Measurements from ENCODE around the gene TMEM170B.

TMEM170B gene

DNA sequence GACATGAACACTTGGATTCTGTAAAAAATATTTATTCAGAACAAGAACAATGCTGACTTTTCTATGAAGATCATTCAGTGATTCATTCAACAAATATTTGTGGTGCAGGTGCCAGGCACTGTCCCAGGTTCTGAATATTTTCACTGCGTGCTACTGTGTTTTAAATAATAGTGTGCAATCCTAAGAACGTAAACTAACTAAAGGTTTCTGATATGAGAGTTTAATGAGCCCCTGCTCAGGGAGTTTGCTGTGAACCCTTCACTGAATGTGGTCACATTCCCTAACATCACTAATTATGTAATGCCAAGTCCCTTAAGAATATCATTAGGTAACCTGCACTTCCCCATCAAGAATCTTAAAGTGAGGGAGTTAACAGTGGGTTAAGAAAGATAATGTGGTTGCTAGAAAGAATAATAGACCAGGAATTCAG is 1.7 kb upstream of the TMEM170B start:
- TF ChIP-seq ARNT (IDR thresholded peaks at IDR 0.05) (no peak), BHLHE40 (IDR thresholded peaks at IDR 0.05; ENCODE audit: borderline replicate concordance) (no peak), HDGF (IDR thresholded peaks at IDR 0.05; ENCODE audit: borderline replicate concordance) (no peak), L3MBTL2 (conservative IDR thresholded peaks at IDR 0.05) (no peak), NFRKB (IDR thresholded peaks at IDR 0.05) (no peak), ELF4 (IDR thresholded peaks at IDR 0.05) (no peak), TARDBP (IDR thresholded peaks at IDR 0.05) (no peak), FOXA1 (IDR thresholded peaks at IDR 0.05) (no peak), FOXK2 (IDR thresholded peaks at IDR 0.05) (no peak), CTBP1 (IDR thresholded peaks at IDR 0.05; ENCODE audit: borderline replicate concordance) (no peak), ZNF384 (IDR thresholded peaks at IDR 0.05) (no peak), LEF1 (IDR thresholded peaks at IDR 0.05; ENCODE audit: borderline replicate concordance) (no peak), FOXM1 (IDR thresholded peaks at IDR 0.05; ENCODE audit: borderline replicate concordance) (no peak)
- TF ChIP-seq, protein P1, sequence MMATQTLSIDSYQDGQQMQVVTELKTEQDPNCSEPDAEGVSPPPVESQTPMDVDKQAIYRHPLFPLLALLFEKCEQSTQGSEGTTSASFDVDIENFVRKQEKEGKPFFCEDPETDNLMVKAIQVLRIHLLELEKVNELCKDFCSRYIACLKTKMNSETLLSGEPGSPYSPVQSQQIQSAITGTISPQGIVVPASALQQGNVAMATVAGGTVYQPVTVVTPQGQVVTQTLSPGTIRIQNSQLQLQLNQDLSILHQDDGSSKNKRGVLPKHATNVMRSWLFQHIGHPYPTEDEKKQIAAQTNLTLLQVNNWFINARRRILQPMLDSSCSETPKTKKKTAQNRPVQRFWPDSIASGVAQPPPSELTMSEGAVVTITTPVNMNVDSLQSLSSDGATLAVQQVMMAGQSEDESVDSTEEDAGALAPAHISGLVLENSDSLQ (IDR thresholded peaks at IDR 0.05): no peak

DNA sequence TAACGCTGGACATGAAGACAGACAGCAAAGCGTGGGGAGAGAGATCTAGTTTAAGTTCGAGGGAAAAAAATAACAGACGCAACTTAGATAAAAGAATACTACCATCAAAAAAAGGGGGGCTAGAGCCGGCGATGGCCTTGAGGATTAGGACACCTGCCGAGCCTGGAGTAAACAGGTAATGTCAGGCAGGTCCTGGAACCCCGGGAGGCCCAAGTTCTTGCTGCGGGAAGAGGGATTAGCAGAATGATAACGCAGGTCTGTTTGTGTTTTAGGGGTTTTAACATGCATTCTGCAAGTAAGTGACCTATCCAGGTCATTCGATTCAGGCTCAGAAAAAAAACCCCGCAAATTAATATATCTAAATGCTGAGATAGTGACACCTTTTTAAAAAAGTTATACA is 754 bp upstream of the TMEM170B start:
- no peak for TF ChIP-seq NFRKB (IDR thresholded peaks at IDR 0.05)
- no peak for TF ChIP-seq TARDBP (IDR thresholded peaks at IDR 0.05)
- TF ChIP-seq FOXA1 (IDR thresholded peaks at IDR 0.05): no peak
- TF ChIP-seq SUZ12 (IDR thresholded peaks at IDR 0.05): no peak
- TF ChIP-seq ARNT (IDR thresholded peaks at IDR 0.05): no peak
- TF ChIP-seq ZNF384 (IDR thresholded peaks at IDR 0.05): no peak
- no peak for TF ChIP-seq FOXM1 (IDR thresholded peaks at IDR 0.05; ENCODE audit: borderline replicate concordance)
- no peak for TF ChIP-seq L3MBTL2 (conservative IDR thresholded peaks at IDR 0.05)
- TF ChIP-seq HDGF (IDR thresholded peaks at IDR 0.05; ENCODE audit: borderline replicate concordance): no peak
- TF ChIP-seq BHLHE40 (IDR thresholded peaks at IDR 0.05; ENCODE audit: borderline replicate concordance): no peak
- TF ChIP-seq SP1 (IDR thresholded peaks at IDR 0.05): no peak
- TF ChIP-seq LEF1 (IDR thresholded peaks at IDR 0.05; ENCODE audit: borderline replicate concordance): no peak
- TF ChIP-seq FOXK2 (IDR thresholded peaks at IDR 0.05): no peak
- TF ChIP-seq ELF4 (IDR thresholded peaks at IDR 0.05): no peak
- TF ChIP-seq CTBP1 (IDR thresholded peaks at IDR 0.05; ENCODE audit: borderline replicate concordance): no peak
- TF ChIP-seq, protein P1 (IDR thresholded peaks at IDR 0.05): no peak
- no peak for DNase-seq (ENCODE audit: extremely low spot score)
- ChIA-PET CTCF (no interaction called here), POLR2A (no interaction called here)

More for the DNA sequence above, 1.7 kb upstream of the TMEM170B start:
- ChIA-PET CTCF (no interaction called here), POLR2A (no interaction called here)
- no peak for DNase-seq (ENCODE audit: extremely low spot score)

DNA sequence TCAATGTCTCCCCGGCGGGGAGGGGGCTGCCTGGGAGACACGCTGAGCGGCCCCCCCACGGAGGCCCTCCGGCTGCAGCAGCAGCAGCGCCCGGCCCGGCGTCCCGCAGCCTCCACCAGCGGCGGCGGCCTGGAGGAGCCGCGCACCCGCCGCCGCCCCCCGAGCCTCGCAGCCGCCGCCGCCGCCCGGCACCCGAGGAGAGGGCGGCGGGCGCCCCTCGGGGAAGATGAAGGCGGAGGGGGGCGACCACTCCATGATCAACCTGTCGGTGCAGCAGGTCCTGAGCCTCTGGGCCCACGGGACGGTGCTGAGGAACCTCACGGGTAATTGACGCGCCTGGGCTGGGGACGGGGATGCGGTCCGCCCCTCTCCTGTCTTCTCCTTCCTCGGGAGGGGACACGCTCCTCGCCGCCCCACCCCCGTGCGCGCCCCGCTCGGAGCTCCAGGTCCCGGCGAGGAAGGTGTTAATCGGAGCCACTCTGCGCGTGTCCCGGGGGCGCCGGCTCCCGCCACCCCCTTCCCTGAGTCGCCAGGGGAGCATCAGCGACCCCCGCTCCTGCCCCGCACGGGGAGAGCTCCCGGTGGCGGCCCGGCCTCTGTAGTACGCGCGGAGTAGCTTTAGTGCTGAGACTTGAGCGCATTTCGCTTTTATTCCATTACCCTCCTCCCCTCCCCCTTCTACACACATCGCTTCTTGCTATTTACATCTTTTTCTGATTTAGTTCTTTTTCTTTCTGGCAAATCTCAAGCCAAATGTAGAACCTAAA is 686 bp downstream of the TMEM170B start:
- peak; percentile 36 for DNase-seq (ENCODE audit: extremely low spot score)
- TF ChIP-seq FOXM1 (IDR thresholded peaks at IDR 0.05; ENCODE audit: borderline replicate concordance) (peak; percentile 52), TARDBP (IDR thresholded peaks at IDR 0.05) (no peak), ELF4 (IDR thresholded peaks at IDR 0.05) (no peak), L3MBTL2 (conservative IDR thresholded peaks at IDR 0.05) (no peak), BHLHE40 (IDR thresholded peaks at IDR 0.05; ENCODE audit: borderline replicate concordance) (no peak), LEF1 (IDR thresholded peaks at IDR 0.05; ENCODE audit: borderline replicate concordance) (no peak), SUZ12 (IDR thresholded peaks at IDR 0.05) (no peak)
- ChIA-PET CTCF (no interaction called here), POLR2A (interaction anchor here (1.0 to 1.4 kb wide), 2 partner anchors 37 to 445 kb away, joined by 3 to 5 read pairs; partner anchors contain the start of gene SMIM13)

DNA sequence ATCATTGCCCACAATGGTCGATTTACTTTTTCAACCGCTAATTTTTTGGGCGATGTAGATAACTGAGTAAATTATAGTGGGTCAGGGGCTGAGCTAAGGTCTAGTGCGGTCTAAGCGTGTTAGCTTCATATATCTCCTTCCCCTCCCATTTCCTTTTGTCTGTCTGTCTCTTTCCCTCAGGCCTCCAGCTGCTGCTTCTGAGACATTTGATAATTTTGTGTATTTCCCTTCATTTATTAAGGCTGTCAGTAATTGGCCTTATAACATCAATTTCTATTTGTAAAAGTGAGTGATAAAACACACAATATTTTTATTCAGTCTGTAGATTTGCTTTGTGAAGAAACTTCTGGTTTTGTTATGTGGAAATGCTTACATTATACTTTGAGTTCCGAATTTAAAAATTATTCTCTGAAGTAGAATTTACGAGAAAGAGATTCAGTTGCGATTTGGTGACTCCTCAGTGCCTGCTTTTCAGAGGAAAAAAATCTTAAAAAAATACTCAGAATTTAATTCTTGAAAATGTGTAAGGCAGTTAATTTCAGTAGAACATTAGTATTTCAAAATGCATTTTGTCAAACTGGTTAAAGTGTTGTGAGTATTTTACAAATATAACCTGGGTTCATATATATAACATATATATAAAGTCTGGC is 1.4 kb downstream of the TMEM170B start:
- TF ChIP-seq NFRKB (IDR thresholded peaks at IDR 0.05) (no peak), TARDBP (IDR thresholded peaks at IDR 0.05) (no peak), FOXA1 (IDR thresholded peaks at IDR 0.05) (no peak), SP1 (IDR thresholded peaks at IDR 0.05) (no peak), SUZ12 (IDR thresholded peaks at IDR 0.05) (no peak), HDGF (IDR thresholded peaks at IDR 0.05; ENCODE audit: borderline replicate concordance) (no peak), ELF4 (IDR thresholded peaks at IDR 0.05) (no peak), FOXM1 (IDR thresholded peaks at IDR 0.05; ENCODE audit: borderline replicate concordance) (no peak), L3MBTL2 (conservative IDR thresholded peaks at IDR 0.05) (no peak), ZNF384 (IDR thresholded peaks at IDR 0.05) (no peak), FOXK2 (IDR thresholded peaks at IDR 0.05) (no peak), LEF1 (IDR thresholded peaks at IDR 0.05; ENCODE audit: borderline replicate concordance) (no peak), BHLHE40 (IDR thresholded peaks at IDR 0.05; ENCODE audit: borderline replicate concordance) (no peak), CTBP1 (IDR thresholded peaks at IDR 0.05; ENCODE audit: borderline replicate concordance) (no peak)
- TF ChIP-seq, protein P1 (IDR thresholded peaks at IDR 0.05): no peak
- ChIA-PET CTCF (no interaction called here), POLR2A (interaction anchor here (1.0 to 1.4 kb wide), 2 partner anchors 37 to 445 kb away, joined by 3 to 5 read pairs; partner anchors contain the start of gene SMIM13)
- no peak for DNase-seq (ENCODE audit: extremely low spot score)

DNA sequence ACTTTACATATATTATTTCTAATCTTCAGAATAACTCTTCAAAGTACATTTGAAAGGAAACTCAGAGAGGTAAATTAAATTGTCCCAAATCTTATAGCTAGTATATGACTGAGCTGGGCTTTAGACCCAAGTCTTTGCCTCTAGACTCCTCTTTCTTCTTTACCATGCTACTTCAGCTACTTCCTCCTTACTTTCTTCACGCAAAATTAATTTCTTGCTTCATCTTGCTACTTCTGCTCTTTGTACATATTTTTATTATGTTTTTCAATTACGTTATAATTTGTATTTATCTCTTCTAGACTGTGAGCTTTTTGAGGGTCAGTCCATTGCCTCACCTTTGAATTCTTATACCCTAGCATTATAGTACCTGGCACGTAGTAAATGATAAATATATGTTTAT is 5.3 kb downstream of the TMEM170B start:
- TF ChIP-seq TARDBP (IDR thresholded peaks at IDR 0.05): no peak
- no peak for TF ChIP-seq HDGF (IDR thresholded peaks at IDR 0.05; ENCODE audit: borderline replicate concordance)
- no peak for TF ChIP-seq BHLHE40 (IDR thresholded peaks at IDR 0.05; ENCODE audit: borderline replicate concordance)
- TF ChIP-seq FOXA1 (IDR thresholded peaks at IDR 0.05): no peak
- TF ChIP-seq FOXK2 (IDR thresholded peaks at IDR 0.05): no peak
- no peak for TF ChIP-seq NFRKB (IDR thresholded peaks at IDR 0.05)
- no peak for TF ChIP-seq CTBP1 (IDR thresholded peaks at IDR 0.05; ENCODE audit: borderline replicate concordance)
- no peak for TF ChIP-seq ARNT (IDR thresholded peaks at IDR 0.05)
- TF ChIP-seq SUZ12 (IDR thresholded peaks at IDR 0.05): no peak
- no peak for TF ChIP-seq ELF4 (IDR thresholded peaks at IDR 0.05)
- TF ChIP-seq LEF1 (IDR thresholded peaks at IDR 0.05; ENCODE audit: borderline replicate concordance): no peak
- no peak for TF ChIP-seq FOXM1 (IDR thresholded peaks at IDR 0.05; ENCODE audit: borderline replicate concordance)
- TF ChIP-seq ZNF384 (IDR thresholded peaks at IDR 0.05): no peak
- TF ChIP-seq, protein P1 (IDR thresholded peaks at IDR 0.05): no peak
- no peak for TF ChIP-seq L3MBTL2 (conservative IDR thresholded peaks at IDR 0.05)
- ChIA-PET CTCF (no interaction called here), POLR2A (no interaction called here)
- no peak for DNase-seq (ENCODE audit: extremely low spot score)
